A549 (cell line): ENCODE data around the gene DACH1. TPM values are rescaled to one million over a fixed set of nuclear protein-coding genes. Genes with fewer than 3 reads are reported as not detected.

Experiments
- ATAC-seq, 2 experiments: fragments of 200-7000 bp in 1 of 2; fragments of >200 bp in 1 of 2; cut with Nextera tagmentation in 1 of 2; cut with Tn5 transposase in 1 of 2; 3 replicates each; pipeline versions ENCODE4 v1.8.0 to v1.9.1; 2018 to 2020; ENCODE audit warnings: mild to moderate bottlenecking in 1 of 2, moderate library complexity in 1 of 2
- CTCF ChIA-PET: fragments of 300-600 bp; sonication (Branson Sonifier 250); formaldehyde crosslinking; extraction: SDS; loops from one replicate; lab custom pipeline; 2021; ENCODE audit warnings: antibody characterized with exemption, inconsistent platforms; lab: Yijun Ruan, JAX
- POLR2A ChIA-PET: fragments of 350-600 bp; formaldehyde crosslinking; extraction: SDS; loops from one replicate; lab custom pipeline; 2021; ENCODE audit warnings: antibody characterized with exemption, inconsistent platforms; lab: Yijun Ruan, JAX
- DNase-seq, 2 experiments: peaks; one replicate each; pipeline versions ENCODE4 v3.0.0 to v3.0.0-alpha.2; 2011 to 2016; ENCODE audit warnings: low read depth in 1 of 2, low spot score in 1 of 2
- FAIRE-seq: peaks from 2 replicates; lab custom pipeline; 2011; peaks lifted over from hg19 to GRCh38; lab: Jason Lieb, UNC
- H3K27ac ChIP-seq, 2 experiments: fragments of >200 bp; sonication (Bioruptor Twin); formaldehyde crosslinking; 3 replicates each; pipeline ENCODE4 v1.5.1; 2016 to 2017
- H3K4me1 ChIP-seq: fragments of >200 bp; sonication (Bioruptor Twin); formaldehyde crosslinking; 3 replicates; pipeline ENCODE4 v1.6.1; 2016
- H3K4me2 ChIP-seq: fragments of >200 bp; sonication (Bioruptor Twin); formaldehyde crosslinking; 3 replicates; pipeline ENCODE4 v1.6.1; 2016
- H3K4me3 ChIP-seq: fragments of >200 bp; sonication (Bioruptor Twin); formaldehyde crosslinking; 3 replicates; pipeline ENCODE4 v1.5.1; 2016
- H3K9me3 ChIP-seq: fragments of >200 bp; sonication (Bioruptor Twin); formaldehyde crosslinking; 3 replicates; pipeline ENCODE4 v1.6.1; 2016
- CEBPB ChIP-seq, 2 experiments: fragments of >200 bp in 1 of 2; sonication (Bioruptor Twin) in 1 of 2; formaldehyde crosslinking in 1 of 2; IDR thresholded peaks; 2 replicates each; pipeline ENCODE4 v1.6.1; 2012 to 2016
- CHD2 ChIP-seq: fragments of 150-350 bp; IDR thresholded peaks from 2 replicates; pipeline ENCODE4 v1.6.1; 2014; ENCODE audit warnings: low read length; ENCODE audit not compliant: partially characterized antibody
- CTCF ChIP-seq: fragments of >200 bp; sonication (Bioruptor Twin); formaldehyde crosslinking; IDR thresholded peaks from 3 replicates; pipeline ENCODE4 v1.5.1; 2016
- EHF ChIP-seq: fragments of 250-450 bp; sonication (Bioruptor Pico); IDR thresholded peaks from 2 replicates; pipeline ENCODE4 v1.5.0; 2020; ENCODE audit warnings: mild to moderate bottlenecking
- ELK1 ChIP-seq: fragments of 150-350 bp; IDR thresholded peaks from 2 replicates; pipeline ENCODE4 v1.6.1; 2014; ENCODE audit warnings: low read depth, mild to moderate bottlenecking, low read length
- EP300 ChIP-seq, 2 experiments: fragments of >200 bp; sonication (Bioruptor Twin); formaldehyde crosslinking; IDR thresholded peaks; 2 replicates in 1 of 2; 3 replicates in 1 of 2; pipeline ENCODE4 v1.6.1; 2016 to 2017
- FOSB ChIP-seq: fragments of 250-450 bp; sonication (Bioruptor Pico); IDR thresholded peaks from 2 replicates; pipeline ENCODE4 v1.5.0; 2020; ENCODE audit warnings: mild to moderate bottlenecking, moderate library complexity
- HDAC2 ChIP-seq: fragments of 200-600 bp; sonication (generic); IDR thresholded peaks from 2 replicates; pipeline ENCODE4 v1.6.1; 2016
- HEYL ChIP-seq: fragments of 250-450 bp; sonication (Bioruptor Pico); IDR thresholded peaks from 2 replicates; pipeline ENCODE4 v1.8.0; 2021; ENCODE audit warnings: mild to moderate bottlenecking, moderate library complexity
- HOXA7 ChIP-seq: fragments of 250-450 bp; sonication (Bioruptor Pico); IDR thresholded peaks from 2 replicates; pipeline ENCODE4 v1.5.0; 2020; ENCODE audit warnings: mild to moderate bottlenecking, moderate library complexity
- HOXB13 ChIP-seq: fragments of 250-450 bp; sonication (Bioruptor Pico); IDR thresholded peaks from 2 replicates; pipeline ENCODE4 v1.5.0; 2020; ENCODE audit warnings: low read depth, mild to moderate bottlenecking, moderate library complexity
- HOXB5 ChIP-seq: fragments of 250-450 bp; sonication (Bioruptor Pico); IDR thresholded peaks from 2 replicates; pipeline ENCODE4 v1.5.0; 2020; ENCODE audit warnings: mild to moderate bottlenecking, moderate library complexity
- JUN ChIP-seq, 2 experiments: fragments of >200 bp; sonication (Bioruptor Twin); formaldehyde crosslinking; IDR thresholded peaks; 2 replicates in 1 of 2; 3 replicates in 1 of 2; pipeline ENCODE4 v1.6.1; 2016 to 2017
- JUNB ChIP-seq: fragments of >200 bp; sonication (Bioruptor Twin); formaldehyde crosslinking; IDR thresholded peaks from 2 replicates; pipeline ENCODE4 v1.6.1; 2016
- KDM1A ChIP-seq: fragments of 200-600 bp; sonication (generic); IDR thresholded peaks from 2 replicates; pipeline ENCODE4 v1.6.1; 2016; ENCODE audit warnings: low read depth, mild to moderate bottlenecking
- MAX ChIP-seq: IDR thresholded peaks from 2 replicates; pipeline ENCODE4 v1.6.1; 2012
- MAZ ChIP-seq: fragments of 150-350 bp; IDR thresholded peaks from 2 replicates; pipeline ENCODE4 v1.6.1; 2014; ENCODE audit warnings: antibody characterized with exemption, low read depth, low read length, borderline replicate concordance
- NR3C1 ChIP-seq: fragments of >200 bp; sonication (Bioruptor Twin); formaldehyde crosslinking; IDR thresholded peaks from 3 replicates; pipeline ENCODE4 v1.6.1; 2017
- PHF8 ChIP-seq: fragments of 200-600 bp; sonication (generic); IDR thresholded peaks from 2 replicates; pipeline ENCODE4 v1.6.1; 2016; ENCODE audit warnings: low read depth, mild to moderate bottlenecking, antibody characterized with exemption, moderate library complexity, borderline replicate concordance
- POLR2A ChIP-seq: IDR thresholded peaks from 2 replicates; pipeline ENCODE4 v1.6.1; 2012; ENCODE audit warnings: mild to moderate bottlenecking, low read length
- REST ChIP-seq: fragments of 200-600 bp; sonication (generic); IDR thresholded peaks from 2 replicates; pipeline ENCODE4 v1.6.1; 2016; ENCODE audit warnings: antibody characterized with exemption, mild to moderate bottlenecking, moderate library complexity
- SMC3 ChIP-seq: fragments of >200 bp; sonication (Bioruptor Twin); formaldehyde crosslinking; IDR thresholded peaks from 3 replicates; pipeline ENCODE4 v1.6.1; 2018; ENCODE audit warnings: inconsistent platforms
- ZC3H11A ChIP-seq: fragments of 450-650 bp; IDR thresholded peaks from 2 replicates; pipeline ENCODE4 v1.6.1; 2014; ENCODE audit warnings: antibody characterized with exemption, mild to moderate bottlenecking
- ZSCAN20 ChIP-seq: fragments of 250-450 bp; sonication (Bioruptor Pico); IDR thresholded peaks from 2 replicates; pipeline ENCODE4 v1.8.0; 2022; ENCODE audit warnings: mild to moderate bottlenecking, moderate library complexity
- WGBS: methylation state at CpG from one replicate; pipeline ENCODE4 v1.1.6; 2017; ENCODE audit errors: missing lambda C conversion rate; 5-methylcytosine and 5-hydroxymethylcytosine counted together
- polyA plus RNA-seq, 4 experiments: library from polyadenylated mRNA; depleted of rRNA in 3 of 4; stranded (reverse); fragments of >200 nt; fragmentation: RNase III in 1 of 4; extraction: RNeasy Plus Mini Kit Qiagen cat#74134 plus additional on column Dnase treatment in 1 of 4; gene quantifications; 2 replicates in 3 of 4; 3 replicates in 1 of 4; pipeline ENCODE4 v1.2.3, GENCODE V29; 2011 to 2017

The DACH1 gene
- polyA plus RNA-seq, 2 of the 4 experiments (the other 2 are of a cell fraction) = not detected

- H3K4me2 ChIP-seq = no peak overlapping the region
- H3K9me3 ChIP-seq = no peaks in the 10 kb centered on the region
- H3K4me1 ChIP-seq = no peaks in the 10 kb centered on the region
- H3K4me3 ChIP-seq = no peak overlapping the region
- no peak for TF ChIP-seq HOXA7 (CRISPR knock-in tag)
- TF ChIP-seq ELK1 = no peak
- no peak for TF ChIP-seq REST
- TF ChIP-seq JUNB = no peak
- no peak for TF ChIP-seq HEYL (CRISPR knock-in tag)
- TF ChIP-seq HOXB13 (CRISPR knock-in tag) = no peak
- TF ChIP-seq PHF8 = no peak
- no peak for TF ChIP-seq JUN (IDR thresholded peaks at IDR 0.05)
- TF ChIP-seq CEBPB (IDR thresholded peaks at IDR 0.05) = no peak
- no peak for TF ChIP-seq POLR2A
- no peak for TF ChIP-seq EP300 (IDR thresholded peaks at IDR 0.05)
- TF ChIP-seq HDAC2 = no peak
- no peak for TF ChIP-seq NR3C1
- TF ChIP-seq MAX = no peak
- no peak for TF ChIP-seq ZSCAN20 (CRISPR knock-in tag)
- TF ChIP-seq CTCF = no peak
- no peak for TF ChIP-seq SMC3
- ChIA-PET POLR2A (no interaction called here), CTCF (no interaction called here)
- no peak for ATAC-seq
- no peak for FAIRE-seq
- DNase-seq = no peak
- WGBS = 23% methylated on average over 2 of the region's 2 CpGs
- no peak overlapping the region for H3K27ac ChIP-seq
These were observed 167.7 kb downstream of the DACH1 start for GRCh38 chr13:71699342-71699741.

GRCh38 chr13:71695662-71696061, 171.3 kb downstream of the DACH1 start:
- TF ChIP-seq EP300 (IDR thresholded peaks at IDR 0.05) (no peak), HOXB5 (CRISPR knock-in tag) (no peak), KDM1A (no peak), MAZ (no peak), CHD2 (no peak), EHF (CRISPR knock-in tag) (no peak), ZC3H11A (no peak), FOSB (CRISPR knock-in tag) (no peak)
- TF ChIP-seq, all 56 proteins: peak for 0
- Histone ChIP-seq H3K4me3 (no peak overlapping the region), H3K4me1 (no peaks in the 10 kb centered on the region), H3K4me2 (no peak overlapping the region), H3K9me3 (no peaks in the 10 kb centered on the region), H3K27ac (no peak overlapping the region)
- 21% methylated on average over 1 of the region's 1 CpG for WGBS
- ChIA-PET POLR2A (no interaction called here), CTCF (interaction anchor here (0.6 kb wide), 1 partner anchor 14 kb away, joined by 3 read pairs; no protein-coding TSS in a partner anchor)
- FAIRE-seq = no peak
- DNase-seq = no peak
- no peak for ATAC-seq
